Right kidney (tissue), 9 donors: ENCODE results near the gene THG1L.
"Not testable (repeated sequence)": the region's sequence is repeated elsewhere in the genome, so short reads cannot be mapped to it uniquely, and the experiment has no call there.

ENCODE experiments used
- DNase-seq: peaks from one replicate; pipeline ENCODE4 v3.0.0-alpha.2; 2016
- long read RNA-seq, 8 donors: transcript quantifications; one replicate each; lab custom pipeline, GENCODE V29; 2026

The THG1L gene
- long read RNA-seq, donor 1, transcript THG1L-201 (6 exons, 3,107 nt) = major isoform, 10 of 16 reads
- long read RNA-seq, donor 1, partial matches to known transcripts = 6 of 16 reads
- long read RNA-seq, donor 1, other reads (novel, unspliced or antisense) = 0 of 16 reads
- long read RNA-seq, donor 2, transcript THG1L-201 (6 exons, 3,107 nt) = major isoform, 9 of 15 reads
- long read RNA-seq, donor 2, partial matches to known transcripts = 6 of 15 reads
- long read RNA-seq, donor 2, other reads (novel, unspliced or antisense) = 0 of 15 reads
- long read RNA-seq, donor 3, partial matches to known transcripts = 0 of 4 reads
- long read RNA-seq, donor 3, other reads (novel, unspliced or antisense) = 0 of 4 reads
- long read RNA-seq, donor 4, transcript THG1L-201 (6 exons, 3,107 nt) = major isoform, 8 of 13 reads
- long read RNA-seq, donor 4, partial matches to known transcripts = 5 of 13 reads
- long read RNA-seq, donor 4, other reads (novel, unspliced or antisense) = 0 of 13 reads
- long read RNA-seq, donor 5, transcript THG1L-201 (6 exons, 3,107 nt) = major isoform, 13 of 23 reads
- long read RNA-seq, donor 5, partial matches to known transcripts = 10 of 23 reads
- long read RNA-seq, donor 5, other reads (novel, unspliced or antisense) = 0 of 23 reads
- long read RNA-seq, donor 6, partial matches to known transcripts = 8 of 11 reads
- long read RNA-seq, donor 6, other reads (novel, unspliced or antisense) = 0 of 11 reads
- long read RNA-seq, donor 7, transcript THG1L-201 (6 exons, 3,107 nt) = major isoform, 12 of 13 reads
- long read RNA-seq, donor 7, partial matches to known transcripts = 0 of 13 reads
- long read RNA-seq, donor 7, other reads (novel, unspliced or antisense) = 0 of 13 reads
- long read RNA-seq, donor 8, partial matches to known transcripts = 7 of 12 reads
- long read RNA-seq, donor 8, other reads (novel, unspliced or antisense) = 0 of 12 reads

- DNase-seq = peak; percentile 98
Measured at GRCh38 chr5:157731272-157732129, at the start of gene THG1L. Gene THG1L, plus strand, starts transcription at chr5:157731420. Its CDS starts 21 bp downstream, at chr5:157731441.

GRCh38 chr5:157682257-157682656 is 49.0 kb upstream of the THG1L start:
- DNase-seq = no peak

GRCh38 chr5:157686276-157687197 is 44.7 kb upstream of the THG1L start:
- not testable (repeated sequence) for DNase-seq

- DNase-seq = no peak
Measured at GRCh38 chr5:157687198-157687554, 44.0 kb upstream of the THG1L start.

GRCh38 chr5:157689942-157690689 is 41.1 kb upstream of the THG1L start:
- no peak for DNase-seq

- no peak for DNase-seq
Measured at GRCh38 chr5:157690690-157691433, 40.4 kb upstream of the THG1L start.

- not testable (repeated sequence) for DNase-seq
Measured at GRCh38 chr5:157693816-157694215, 37.4 kb upstream of the THG1L start.

- DNase-seq = not testable (repeated sequence)
Measured at GRCh38 chr5:157696154-157696553, 35.1 kb upstream of the THG1L start.

- DNase-seq = not testable (repeated sequence)
Measured at GRCh38 chr5:157698674-157699073, 32.5 kb upstream of the THG1L start.

- no peak for DNase-seq
Measured at GRCh38 chr5:157703736-157704135, 27.5 kb upstream of the THG1L start.

- no peak for DNase-seq
Measured at GRCh38 chr5:157708866-157709265, 22.4 kb upstream of the THG1L start.

- DNase-seq = no peak
Measured at GRCh38 chr5:157709346-157709745, 21.9 kb upstream of the THG1L start.

GRCh38 chr5:157710431-157710830 is 20.8 kb upstream of the THG1L start:
- no peak for DNase-seq

- DNase-seq = no peak
Measured at GRCh38 chr5:157710882-157711281, 20.3 kb upstream of the THG1L start.

- no peak for DNase-seq
Measured at GRCh38 chr5:157713830-157714595, 17.2 kb upstream of the THG1L start.

GRCh38 chr5:157714596-157714864 is 16.7 kb upstream of the THG1L start:
- DNase-seq = no peak

GRCh38 chr5:157718519-157718918 is 12.7 kb upstream of the THG1L start:
- peak; percentile 36 for DNase-seq

- no peak for DNase-seq
Measured at GRCh38 chr5:157719245-157719644, 12.0 kb upstream of the THG1L start.

GRCh38 chr5:157721159-157721558 is 10.1 kb upstream of the THG1L start:
- DNase-seq = no peak
